ENCODE data around the gene CPLX1. TPM values are rescaled to one million over a fixed set of nuclear protein-coding genes. Genes with fewer than 3 reads are reported as not detected.

Gene CPLX1
- total RNA-seq, 1 donor from 2014 or later: not detected

Other genes with a start within 250 kb of the CPLX1 start
- 0.41 TPM for gene TMEM271, start 249.8 kb downstream of the CPLX1 start, total RNA-seq
- gene PDE6B, start 200.6 kb downstream of the CPLX1 start, total RNA-seq: 3.5 TPM
- 103 TPM for gene ATP5ME, start 151.9 kb downstream of the CPLX1 start, total RNA-seq
- 443 TPM for gene MYL5, start 151.6 kb downstream of the CPLX1 start, total RNA-seq
- 3.7 TPM for gene SLC49A3, start 137.0 kb downstream of the CPLX1 start, total RNA-seq
- 62.0 TPM for gene PCGF3, start 120.3 kb downstream of the CPLX1 start, total RNA-seq
- 46.7 TPM for gene GAK, start 106.2 kb upstream of the CPLX1 start, total RNA-seq
- gene TMEM175, start 106.3 kb upstream of the CPLX1 start, total RNA-seq: 16.7 TPM
- gene DGKQ, start 147.4 kb upstream of the CPLX1 start, total RNA-seq: 8.6 TPM
- 10.2 TPM for gene IDUA, start 160.9 kb upstream of the CPLX1 start, total RNA-seq
- gene SLC26A1, start 167.3 kb upstream of the CPLX1 start, total RNA-seq: 0.31 TPM
- gene FGFRL1, start 185.5 kb upstream of the CPLX1 start, total RNA-seq: 68.3 TPM